HepG2 (cell line): ENCODE data around the gene SLC22A23. TPM values are rescaled to one million over a fixed set of nuclear protein-coding genes. Genes with fewer than 3 reads are reported as not detected.

Experiments
- AGO1 ChIP-seq: fragments of 200-400 bp; formaldehyde crosslinking; IDR thresholded peaks from 2 replicates; pipeline ENCODE4 v1.6.1; 2017; ENCODE audit warnings: mild to moderate bottlenecking, low read depth, low read length, moderate library complexity; ENCODE audit not compliant: poor library complexity, severe bottlenecking
- ARNT2 ChIP-seq: sonication (generic); formaldehyde crosslinking; IDR thresholded peaks from 2 replicates; pipeline ENCODE4 v1.8.0; 2022; ENCODE audit warnings: mild to moderate bottlenecking, low read depth, missing genetic modification reagents, moderate library complexity
- ELF3 ChIP-seq: IDR thresholded peaks from 2 replicates; pipeline ENCODE4 v1.6.1; 2016; ENCODE audit warnings: missing genetic modification reagents, missing compliant biosample characterization
- GZF1 ChIP-seq: sonication (generic); formaldehyde crosslinking; IDR thresholded peaks from 2 replicates; pipeline ENCODE4 v1.5.1; 2020; ENCODE audit warnings: mild to moderate bottlenecking, missing genetic modification reagents
- HNRNPH1 ChIP-seq: fragments of 200-400 bp; formaldehyde crosslinking; optimal IDR thresholded peaks from 2 replicates; pipeline ENCODE3; 2017; ENCODE audit warnings: mild to moderate bottlenecking, low read depth, low read length
- IRX3 ChIP-seq: sonication (generic); formaldehyde crosslinking; IDR thresholded peaks from 2 replicates; pipeline ENCODE4 v1.8.1; 2023; ENCODE audit warnings: mild to moderate bottlenecking, low read depth, missing genetic modification reagents, borderline replicate concordance
- MXD4 ChIP-seq: IDR thresholded peaks from 2 replicates; pipeline ENCODE4 v1.6.1; 2016; ENCODE audit warnings: mild to moderate bottlenecking, missing biosample characterization, missing genetic modification reagents
- PHF8 ChIP-seq: sonication (generic); formaldehyde crosslinking; IDR thresholded peaks from 2 replicates; pipeline ENCODE4 v1.5.0; 2020; ENCODE audit warnings: missing genetic modification reagents
- SETDB1 ChIP-seq: sonication (generic); formaldehyde crosslinking; IDR thresholded peaks from 2 replicates; pipeline ENCODE4 v1.5.1; 2020; ENCODE audit warnings: missing genetic modification reagents, mild to moderate bottlenecking, borderline replicate concordance
- SNAI1 ChIP-seq: sonication (generic); formaldehyde crosslinking; IDR thresholded peaks from 2 replicates; pipeline ENCODE4 v1.5.0; 2020; ENCODE audit warnings: mild to moderate bottlenecking, missing genetic modification reagents, borderline replicate concordance
- ZBTB1 ChIP-seq: sonication (generic); formaldehyde crosslinking; IDR thresholded peaks from 2 replicates; pipeline ENCODE4 v1.4.0; 2020; ENCODE audit warnings: missing genetic modification reagents, borderline replicate concordance
- ZNF10 ChIP-seq: sonication (generic); formaldehyde crosslinking; IDR thresholded peaks from 2 replicates; pipeline ENCODE4 v1.4.0; 2020; ENCODE audit warnings: mild to moderate bottlenecking, low read depth, missing genetic modification reagents, borderline replicate concordance
- ZNF205 ChIP-seq: IDR thresholded peaks from 2 replicates; pipeline ENCODE4 v1.6.1; 2018; ENCODE audit warnings: missing biosample characterization, missing genetic modification reagents
- ZNF24 ChIP-seq: fragments of 450-650 bp; IDR thresholded peaks from 2 replicates; pipeline ENCODE4 v1.6.1; 2017; ENCODE audit warnings: antibody characterized with exemption, mild to moderate bottlenecking
- ZNF256 ChIP-seq: sonication (generic); formaldehyde crosslinking; conservative IDR thresholded peaks from 2 replicates; pipeline ENCODE4 v1.4.0; 2020; ENCODE audit warnings: missing genetic modification reagents
- ZNF367 ChIP-seq: sonication (generic); formaldehyde crosslinking; IDR thresholded peaks from 2 replicates; pipeline ENCODE4 v1.4.0; 2020; ENCODE audit warnings: missing genetic modification reagents, borderline replicate concordance
- ZNF713 ChIP-seq: sonication (generic); formaldehyde crosslinking; IDR thresholded peaks from 2 replicates; pipeline ENCODE4 v1.4.0; 2020; ENCODE audit warnings: mild to moderate bottlenecking, missing genetic modification reagents
- polyA plus RNA-seq, 8 experiments: library from polyadenylated mRNA; depleted of rRNA in 3 of 8; stranded (reverse) in 7 of 8; unstranded in 1 of 8; fragments of >200 nt; fragmentation: Illumina TruSeq in 4 of 8; extraction: Trizol in 4 of 8; gene quantifications; 2 replicates each; pipeline versions ENCODE4 v1.2.1 to v1.2.3, GENCODE V29; 2011 to 2016; ENCODE audit warnings: low read depth in 4 of 8, missing spikeins in 1 of 8, mixed read lengths in 1 of 8; ENCODE audit not compliant: insufficient read depth in 1 of 8
- total RNA-seq, 5 experiments: library from RNA; depleted of rRNA; stranded (reverse); fragments of >200 nt; fragmentation: Illumina TruSeq; extraction: Trizol; gene quantifications; 2 replicates each; pipeline ENCODE4 v1.2.3, GENCODE V29; 2016; ENCODE audit warnings: low read depth in 1 of 5
- TF ChIP-seq, protein P1 (sequence below), 2 experiments: sonication (generic) in 1 of 2; formaldehyde crosslinking in 1 of 2; IDR thresholded peaks; 2 replicates each; pipeline versions ENCODE4 v1.4.0 to v1.6.1; 2018 to 2020; ENCODE audit warnings: missing genetic modification reagents in 2 of 2, borderline replicate concordance in 1 of 2, low read depth in 1 of 2, mild to moderate bottlenecking in 1 of 2, missing biosample characterization in 1 of 2
- TF ChIP-seq, protein P2 (sequence below): sonication (generic); formaldehyde crosslinking; conservative IDR thresholded peaks from 2 replicates; pipeline ENCODE4 v1.4.0; 2020; ENCODE audit warnings: missing genetic modification reagents
- TF ChIP-seq, protein P3 (sequence below): conservative IDR thresholded peaks from 2 replicates; pipeline ENCODE4 v1.6.1; 2018; ENCODE audit warnings: missing genetic modification reagents
- TF ChIP-seq, protein P4 (sequence below): sonication (generic); formaldehyde crosslinking; IDR thresholded peaks from 2 replicates; pipeline ENCODE4 v1.8.1; 2023; ENCODE audit warnings: mild to moderate bottlenecking, inconsistent platforms, moderate library complexity, missing genetic modification reagents, borderline replicate concordance
- TF ChIP-seq, protein P5 (sequence below): sonication (generic); formaldehyde crosslinking; IDR thresholded peaks from 2 replicates; pipeline ENCODE4 v1.4.0; 2020; ENCODE audit warnings: missing genetic modification reagents

Gene SLC22A23
- total and polyA plus RNA-seq, 2 of the 13 experiments (the other 11 are each of a cell fraction or from before 2014, with no cell fraction given) = 11.8 to 17.5 TPM

DNA sequence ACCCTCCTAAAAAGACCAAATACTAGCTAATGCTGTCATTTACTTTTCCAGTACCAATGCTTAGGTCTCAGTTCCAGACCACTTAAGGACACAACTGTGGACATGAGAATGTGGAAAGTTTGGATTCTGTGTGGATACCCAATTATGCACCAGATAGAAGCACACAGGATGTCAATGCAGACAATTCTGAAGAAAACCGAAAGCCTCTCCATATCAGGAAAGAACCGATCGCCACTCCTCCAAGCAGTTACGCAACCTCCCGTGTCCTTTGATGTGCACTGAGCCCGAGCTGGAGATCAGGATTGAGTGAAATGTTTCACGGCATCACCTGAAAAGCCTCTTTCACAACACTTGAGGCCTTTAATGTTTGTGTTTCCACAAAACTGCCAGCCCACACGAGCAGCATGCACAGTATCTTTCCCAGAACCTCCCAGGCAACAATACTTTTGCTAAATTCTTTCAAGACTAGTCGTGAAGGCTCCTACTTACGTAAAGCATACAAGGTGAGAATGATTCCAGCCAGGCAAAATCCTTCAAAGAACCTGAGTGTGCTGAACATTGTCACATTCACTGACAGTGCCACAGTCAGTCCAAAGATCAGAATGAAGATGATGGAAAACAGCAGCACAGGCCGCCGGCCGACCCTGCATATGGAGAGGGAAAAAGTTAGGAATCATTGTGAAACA, 47.0 kb downstream of the SLC22A23 start (continued):
- peak; percentile 90 for TF ChIP-seq GZF1 (CRISPR knock-in tag)
- TF ChIP-seq IRX3 (CRISPR knock-in tag) = no peak
- 0 out of 2 replicates have a peak, but pooled peaks have one; percentile 39 for TF ChIP-seq ZNF24
- TF ChIP-seq ZNF256 (CRISPR knock-in tag) = no peak
- no peak for TF ChIP-seq ZNF10 (CRISPR knock-in tag)
- TF ChIP-seq ZNF205 (CRISPR knock-in tag) = peak; percentile 93; the same call in 1 of the 2 replicates
- peak; percentile 66 for TF ChIP-seq PHF8 (CRISPR knock-in tag)
- TF ChIP-seq MXD4 = peak; percentile 70
- TF ChIP-seq, protein P1, sequence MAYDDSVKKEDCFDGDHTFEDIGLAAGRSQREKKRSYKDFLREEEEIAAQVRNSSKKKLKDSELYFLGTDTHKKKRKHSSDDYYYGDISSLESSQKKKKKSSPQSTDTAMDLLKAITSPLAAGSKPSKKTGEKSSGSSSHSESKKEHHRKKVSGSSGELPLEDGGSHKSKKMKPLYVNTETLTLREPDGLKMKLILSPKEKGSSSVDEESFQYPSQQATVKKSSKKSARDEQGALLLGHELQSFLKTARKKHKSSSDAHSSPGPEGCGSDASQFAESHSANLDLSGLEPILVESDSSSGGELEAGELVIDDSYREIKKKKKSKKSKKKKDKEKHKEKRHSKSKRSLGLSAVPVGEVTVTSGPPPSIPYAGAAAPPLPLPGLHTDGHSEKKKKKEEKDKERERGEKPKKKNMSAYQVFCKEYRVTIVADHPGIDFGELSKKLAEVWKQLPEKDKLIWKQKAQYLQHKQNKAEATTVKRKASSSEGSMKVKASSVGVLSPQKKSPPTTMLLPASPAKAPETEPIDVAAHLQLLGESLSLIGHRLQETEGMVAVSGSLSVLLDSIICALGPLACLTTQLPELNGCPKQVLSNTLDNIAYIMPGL (CRISPR knock-in tag; IDR thresholded peaks at IDR 0.05; ENCODE audit: borderline replicate concordance in 1 of 2, low read depth in 1 of 2) = peak; percentile 36 to 90; a peak in 2 of 4 replicates
- TF ChIP-seq SETDB1 (CRISPR knock-in tag) = no peak
- TF ChIP-seq, protein P2, sequence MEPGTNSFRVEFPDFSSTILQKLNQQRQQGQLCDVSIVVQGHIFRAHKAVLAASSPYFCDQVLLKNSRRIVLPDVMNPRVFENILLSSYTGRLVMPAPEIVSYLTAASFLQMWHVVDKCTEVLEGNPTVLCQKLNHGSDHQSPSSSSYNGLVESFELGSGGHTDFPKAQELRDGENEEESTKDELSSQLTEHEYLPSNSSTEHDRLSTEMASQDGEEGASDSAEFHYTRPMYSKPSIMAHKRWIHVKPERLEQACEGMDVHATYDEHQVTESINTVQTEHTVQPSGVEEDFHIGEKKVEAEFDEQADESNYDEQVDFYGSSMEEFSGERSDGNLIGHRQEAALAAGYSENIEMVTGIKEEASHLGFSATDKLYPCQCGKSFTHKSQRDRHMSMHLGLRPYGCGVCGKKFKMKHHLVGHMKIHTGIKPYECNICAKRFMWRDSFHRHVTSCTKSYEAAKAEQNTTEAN (CRISPR knock-in tag) = peak; percentile 90
- TF ChIP-seq ZBTB1 (CRISPR knock-in tag) = no peak
- TF ChIP-seq, protein P3, sequence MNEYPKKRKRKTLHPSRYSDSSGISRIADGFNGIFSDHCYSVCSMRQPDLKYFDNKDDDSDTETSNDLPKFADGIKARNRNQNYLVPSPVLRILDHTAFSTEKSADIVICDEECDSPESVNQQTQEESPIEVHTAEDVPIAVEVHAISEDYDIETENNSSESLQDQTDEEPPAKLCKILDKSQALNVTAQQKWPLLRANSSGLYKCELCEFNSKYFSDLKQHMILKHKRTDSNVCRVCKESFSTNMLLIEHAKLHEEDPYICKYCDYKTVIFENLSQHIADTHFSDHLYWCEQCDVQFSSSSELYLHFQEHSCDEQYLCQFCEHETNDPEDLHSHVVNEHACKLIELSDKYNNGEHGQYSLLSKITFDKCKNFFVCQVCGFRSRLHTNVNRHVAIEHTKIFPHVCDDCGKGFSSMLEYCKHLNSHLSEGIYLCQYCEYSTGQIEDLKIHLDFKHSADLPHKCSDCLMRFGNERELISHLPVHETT = peak; percentile 86; the same call in 1 of the 2 replicates
- TF ChIP-seq ARNT2 (CRISPR knock-in tag) = peak; percentile 91
- TF ChIP-seq, protein P4, sequence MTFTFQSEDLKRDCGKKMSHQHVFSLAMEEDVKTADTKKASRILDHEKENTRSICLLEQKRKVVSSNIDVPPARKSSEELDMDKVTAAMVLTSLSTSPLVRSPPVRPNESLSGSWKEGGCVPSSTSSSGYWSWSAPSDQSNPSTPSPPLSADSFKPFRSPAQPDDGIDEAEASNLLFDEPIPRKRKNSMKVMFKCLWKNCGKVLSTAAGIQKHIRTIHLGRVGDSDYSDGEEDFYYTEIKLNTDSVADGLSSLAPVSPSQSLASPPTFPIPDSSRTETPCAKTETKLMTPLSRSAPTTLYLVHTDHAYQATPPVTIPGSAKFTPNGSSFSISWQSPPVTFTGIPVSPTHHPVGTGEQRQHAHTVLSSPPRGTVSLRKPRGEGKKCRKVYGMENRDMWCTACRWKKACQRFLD = no peak
- TF ChIP-seq ZNF713 (CRISPR knock-in tag) = peak; percentile 9; the same call in 1 of the 2 replicates
- peak; percentile 98 for TF ChIP-seq ELF3 (CRISPR knock-in tag)
- TF ChIP-seq HNRNPH1 = no peak
- no peak for TF ChIP-seq AGO1
- no peak for TF ChIP-seq SNAI1 (CRISPR knock-in tag)
- TF ChIP-seq, protein P5, sequence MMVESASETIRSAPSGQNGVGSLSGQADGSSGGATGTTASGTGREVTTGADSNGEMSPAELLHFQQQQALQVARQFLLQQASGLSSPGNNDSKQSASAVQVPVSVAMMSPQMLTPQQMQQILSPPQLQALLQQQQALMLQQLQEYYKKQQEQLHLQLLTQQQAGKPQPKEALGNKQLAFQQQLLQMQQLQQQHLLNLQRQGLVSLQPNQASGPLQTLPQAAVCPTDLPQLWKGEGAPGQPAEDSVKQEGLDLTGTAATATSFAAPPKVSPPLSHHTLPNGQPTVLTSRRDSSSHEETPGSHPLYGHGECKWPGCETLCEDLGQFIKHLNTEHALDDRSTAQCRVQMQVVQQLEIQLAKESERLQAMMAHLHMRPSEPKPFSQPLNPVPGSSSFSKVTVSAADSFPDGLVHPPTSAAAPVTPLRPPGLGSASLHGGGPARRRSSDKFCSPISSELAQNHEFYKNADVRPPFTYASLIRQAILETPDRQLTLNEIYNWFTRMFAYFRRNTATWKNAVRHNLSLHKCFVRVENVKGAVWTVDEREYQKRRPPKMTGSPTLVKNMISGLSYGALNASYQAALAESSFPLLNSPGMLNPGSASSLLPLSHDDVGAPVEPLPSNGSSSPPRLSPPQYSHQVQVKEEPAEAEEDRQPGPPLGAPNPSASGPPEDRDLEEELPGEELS = peak; percentile 99
- TF ChIP-seq ZNF367 (CRISPR knock-in tag) = peak; percentile 72; the same call in 1 of the 2 replicates
